H1 (cell line): ENCODE measurements around the gene SCAI. TPM values are rescaled to one million over a fixed set of nuclear protein-coding genes. Genes with fewer than 3 reads are reported as not detected.

ENCODE experiments used
- BRCA1 ChIP-seq: IDR thresholded peaks from 2 replicates; pipeline ENCODE4 v1.6.1; 2012; ENCODE audit warnings: low read depth, low read length, improper control_type of control experiment
- E2F6 ChIP-seq: IDR thresholded peaks from 2 replicates; pipeline ENCODE4 v1.6.1; 2012; ENCODE audit warnings: inconsistent platforms
- FOSL1 ChIP-seq: IDR thresholded peaks from 2 replicates; pipeline ENCODE4 v1.6.1; 2011; ENCODE audit warnings: mild to moderate bottlenecking, low read depth, low read length, moderate library complexity; ENCODE audit not compliant: insufficient read depth
- JUND ChIP-seq: IDR thresholded peaks from 2 replicates; pipeline ENCODE4 v1.6.1; 2011; ENCODE audit warnings: mild to moderate bottlenecking, improper control_type of control experiment, low read length
- SIX5 ChIP-seq: IDR thresholded peaks from 2 replicates; pipeline ENCODE4 v1.6.1; 2011; ENCODE audit warnings: mild to moderate bottlenecking, low read depth, low read length
- TAF7 ChIP-seq: optimal IDR thresholded peaks from 2 replicates; pipeline ENCODE3; 2011; ENCODE audit warnings: low read depth, mild to moderate bottlenecking, inconsistent platforms, low read length, moderate library complexity, borderline replicate concordance
- polyA plus RNA-seq, 7 experiments: library from polyadenylated mRNA; depleted of rRNA in 3 of 7; stranded (reverse) in 5 of 7; unstranded in 2 of 7; fragments of >200 nt in 5 of 7; fragments of 200-250 nt in 2 of 7; gene quantifications; 1 replicate in 5 of 7; 2 replicates in 1 of 7; 4 replicates in 1 of 7; pipeline versions ENCODE4 v1.2.1 to v1.2.3, GENCODE V29; 2011 to 2013; ENCODE audit warnings: missing spikeins in 2 of 7, mixed read lengths in 2 of 7
- total RNA-seq: library from RNA; stranded (reverse); fragmentation: NEBNext Ultra II Directional; extraction: Animal tissue kit (Norgen Biotek cat#: 25700); gene quantifications from 2 replicates; pipeline ENCODE4 v1.2.1, GENCODE V29; 2021

The SCAI gene
- total and polyA plus RNA-seq, 2 of the 8 experiments (the other 6 are each of a cell fraction or from before 2014, with no cell fraction given): 6.4 to 19.8 TPM

GRCh38 chr9:125189361-125190289 lies 46.3 kb upstream of the SCAI start, which contains the start of gene PPP6C (continued):
- TF ChIP-seq BRCA1 (no peak), E2F6 (no peak), JUND (0 out of 2 replicates have a peak, but pooled peaks have one; percentile 44), FOSL1 (no peak), TAF7 (peak; percentile 15), SIX5 (peak; percentile 88)
- TF ChIP-seq, all 59 proteins: peak for 29
